Upper lobe of left lung (tissue), 4 donors: ENCODE results near the gene TERT.

ENCODE experiments used
- CTCF ChIP-seq, 6 experiments: fragments of 450-650 bp in 4 of 6; fragments of 200-600 bp in 2 of 6; sonication (generic) in 2 of 6; IDR thresholded peaks; one replicate each; pipeline ENCODE4 v1.5.1; 2016 to 2019; ENCODE audit warnings: antibody characterized with exemption in 6 of 6
- EP300 ChIP-seq, 4 donors: sonication (generic); formaldehyde crosslinking; IDR thresholded peaks; one replicate each; pipeline ENCODE4 v1.5.1; 2017; ENCODE audit warnings: antibody characterized with exemption in 4 of 4, control low read depth in 2 of 4
- POLR2A ChIP-seq, 4 donors: fragments of 450-650 bp; IDR thresholded peaks; one replicate each; pipeline ENCODE4 v1.5.1; 2016 to 2017; ENCODE audit warnings: antibody characterized with exemption in 4 of 4, mild to moderate bottlenecking in 2 of 4
- POLR2AphosphoS5 ChIP-seq, 2 donors: sonication (generic); formaldehyde crosslinking; IDR thresholded peaks; one replicate each; pipeline ENCODE4 v1.5.1; 2017; ENCODE audit warnings: antibody characterized with exemption in 2 of 2

- TF ChIP-seq POLR2AphosphoS5 (IDR thresholded peaks at IDR 0.05) (no peak), CTCF (IDR thresholded peaks at IDR 0.05) (no peak), EP300 (IDR thresholded peaks at IDR 0.05) (no peak), POLR2A (IDR thresholded peaks at IDR 0.05) (no peak)
These were observed 53.3 kb downstream of the TERT start for GRCh38 chr5:1241509-1242080.
